DMS53 treated with DMSO at 0.1 percent for 48 hours (cell line): ENCODE results near the gene KIF26B.

ENCODE experiments used
- DNase-seq: peaks from one replicate; lab custom pipeline; 2025; ENCODE audit not compliant: unreplicated experiment; lab: John Stamatoyannopoulos, UW

Gene KIF26B

DNA sequence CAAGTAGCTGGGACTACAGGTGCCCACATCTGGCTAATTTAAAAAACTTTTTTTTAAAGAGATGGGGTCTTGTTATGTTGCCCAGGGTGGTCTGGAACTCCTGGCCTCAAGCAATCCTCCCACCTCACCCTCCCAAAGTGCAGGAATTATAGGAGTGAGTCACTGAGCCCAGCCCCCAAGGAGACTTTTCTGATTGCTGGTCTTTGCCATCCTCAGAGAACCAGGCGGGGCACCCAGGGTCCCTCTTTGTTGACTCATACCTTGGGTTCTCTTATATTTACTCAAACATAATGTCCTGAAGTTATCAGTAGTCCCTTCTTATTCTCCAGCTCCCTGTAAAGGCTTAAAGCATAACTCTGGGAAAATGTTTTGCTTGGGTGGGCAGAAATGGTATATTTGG is 51.1 kb downstream of the KIF26B start:
- no peak for DNase-seq

- no peak for DNase-seq
Measured at GRCh38 chr1:245207056-245207638, 52.4 kb downstream of the KIF26B start.

GRCh38 chr1:245207801-245208200 is 53.0 kb downstream of the KIF26B start:
- DNase-seq = no peak

- DNase-seq = no peak
Measured at GRCh38 chr1:245209658-245210435, 55.1 kb downstream of the KIF26B start.

- no peak for DNase-seq
Measured at GRCh38 chr1:245211035-245211749, 56.4 kb downstream of the KIF26B start.

DNA sequence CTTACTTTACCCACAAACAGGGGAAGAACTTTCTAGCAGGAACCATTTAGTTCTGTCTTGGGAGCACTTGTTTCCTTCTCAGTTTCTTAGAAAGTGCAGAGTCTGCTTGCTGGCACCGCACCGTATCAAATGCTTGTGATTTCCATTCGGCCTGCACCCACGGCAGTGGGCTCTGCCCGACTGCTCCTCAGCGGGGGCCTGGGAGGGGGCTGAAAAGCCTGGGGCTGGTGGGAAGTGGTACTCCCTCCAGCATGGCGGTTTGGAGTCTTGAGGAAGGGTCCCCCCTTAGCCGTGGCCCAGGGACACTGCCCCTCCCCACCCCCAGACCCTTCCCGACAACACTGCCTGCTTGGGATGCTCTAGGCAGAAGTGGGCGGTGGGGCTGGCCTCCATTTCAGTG is 57.0 kb downstream of the KIF26B start:
- no peak for DNase-seq

DNA sequence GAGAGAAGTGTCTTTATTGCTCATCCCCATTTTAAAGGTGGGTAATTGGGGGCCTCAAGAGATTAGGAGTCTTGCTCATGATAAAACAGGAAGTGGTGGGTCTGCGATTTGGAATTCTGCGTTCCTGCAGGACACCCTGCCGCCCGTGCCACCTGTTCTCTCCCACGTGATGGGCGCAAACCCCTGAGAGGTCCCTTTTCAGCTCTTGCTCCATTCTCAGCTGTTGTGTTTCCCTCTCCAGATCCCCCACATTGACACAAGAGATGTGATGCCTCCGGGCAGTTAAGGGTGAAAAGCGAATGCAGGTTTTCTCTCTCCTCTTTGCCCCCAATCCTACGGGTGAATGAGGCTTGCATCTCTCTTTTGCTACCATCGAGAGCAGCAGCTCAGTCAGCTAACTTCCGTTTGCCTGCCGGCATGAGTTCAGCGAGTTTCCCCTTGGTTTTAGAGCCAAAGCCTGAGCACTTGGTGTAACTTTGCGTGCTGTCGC is 57.5 kb downstream of the KIF26B start:
- no peak for DNase-seq

DNA sequence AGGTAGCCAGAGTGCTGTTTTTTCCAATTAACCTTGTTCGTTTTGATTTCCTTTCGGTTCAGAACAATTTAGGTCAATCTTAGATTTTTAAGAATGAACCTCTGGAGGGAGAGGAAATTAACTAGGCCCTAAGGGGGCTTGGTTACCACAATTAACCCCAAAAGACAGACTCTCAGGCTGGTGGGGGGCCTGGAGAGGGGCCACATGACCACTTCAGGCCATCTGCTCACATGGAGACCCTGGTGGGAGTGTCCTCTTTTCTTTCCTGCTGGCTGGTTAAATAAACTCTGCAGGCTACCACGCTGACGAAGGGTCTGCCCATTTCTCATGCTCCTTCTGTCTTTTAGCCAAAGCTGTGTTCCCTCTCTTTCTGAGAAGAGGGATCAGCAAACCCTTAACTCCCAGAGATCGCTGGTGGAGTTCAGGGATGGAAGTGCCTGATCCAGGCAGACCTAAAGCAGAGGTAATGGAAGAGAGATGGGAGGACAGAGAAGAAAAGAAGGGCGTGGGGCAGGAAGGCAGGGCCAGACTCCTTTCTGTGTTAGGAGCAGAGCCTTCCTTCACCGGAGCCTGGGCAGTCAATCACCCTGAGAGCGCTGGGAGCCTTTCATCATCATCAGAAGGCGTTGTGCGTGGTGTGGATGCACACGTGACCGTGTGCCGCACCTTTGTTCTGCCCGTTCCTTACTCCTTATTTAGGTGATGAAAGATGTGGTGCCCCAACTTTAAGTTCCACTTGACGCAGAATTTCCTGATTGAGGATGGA is 58.5 kb downstream of the KIF26B start:
- no peak for DNase-seq

DNA sequence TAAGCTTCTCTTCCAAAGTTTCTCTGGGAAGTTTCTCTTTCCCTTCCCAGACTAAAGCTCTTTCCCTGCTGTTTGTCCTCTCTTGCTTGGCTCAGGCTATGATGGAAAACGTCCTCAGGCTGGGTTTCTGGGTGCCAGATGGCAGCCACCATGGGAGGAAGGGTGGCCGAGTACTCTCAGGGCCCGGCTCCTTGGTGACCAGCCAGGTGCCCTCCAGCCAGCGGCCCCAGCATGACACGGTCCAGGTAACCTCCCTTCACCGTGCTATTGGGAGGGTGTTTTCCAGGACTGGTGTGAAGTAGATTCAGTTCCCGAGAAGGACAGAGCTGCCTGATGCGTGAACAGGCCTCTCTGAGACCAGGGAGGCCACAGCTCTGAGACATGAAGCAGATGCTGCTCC is 60.3 kb downstream of the KIF26B start:
- DNase-seq = no peak

GRCh38 chr1:245216366-245217115 is 61.8 kb downstream of the KIF26B start:
- DNase-seq = no peak

GRCh38 chr1:245217853-245218608 is 63.2 kb downstream of the KIF26B start:
- DNase-seq = no peak

DNA sequence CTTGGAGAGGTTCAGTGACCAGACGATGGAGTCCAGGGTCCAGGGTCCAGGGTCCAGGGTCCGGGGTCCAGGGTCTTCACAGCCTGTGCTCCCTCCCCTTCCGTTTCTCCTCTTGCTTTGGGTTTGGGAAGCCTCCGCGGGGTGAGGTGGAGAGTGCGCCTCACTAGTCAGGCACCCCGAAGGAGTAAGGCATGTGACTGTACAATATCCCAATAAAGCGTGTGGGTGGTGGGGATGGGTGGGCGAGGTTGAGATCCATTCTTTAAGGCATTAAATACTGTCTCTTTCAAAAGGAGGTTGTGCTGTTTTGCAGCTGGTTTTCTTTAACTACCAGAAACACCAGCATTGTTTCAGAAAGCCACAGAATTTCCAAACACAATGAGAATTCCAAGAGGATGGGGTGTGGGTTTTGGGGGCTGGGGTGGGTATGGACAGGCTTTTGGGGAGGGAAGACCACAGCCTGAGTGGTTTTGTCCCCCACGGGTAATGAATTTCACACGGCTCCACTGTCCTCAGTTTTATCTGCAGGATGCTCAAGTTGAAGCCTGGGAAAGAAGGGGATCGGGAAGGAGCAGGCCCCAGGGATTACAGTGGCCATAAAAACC is 65.7 kb downstream of the KIF26B start:
- DNase-seq = no peak

GRCh38 chr1:245221805-245222204 is 67.0 kb downstream of the KIF26B start:
- no peak for DNase-seq

GRCh38 chr1:245222931-245223595 is 68.3 kb downstream of the KIF26B start:
- no peak for DNase-seq

DNA sequence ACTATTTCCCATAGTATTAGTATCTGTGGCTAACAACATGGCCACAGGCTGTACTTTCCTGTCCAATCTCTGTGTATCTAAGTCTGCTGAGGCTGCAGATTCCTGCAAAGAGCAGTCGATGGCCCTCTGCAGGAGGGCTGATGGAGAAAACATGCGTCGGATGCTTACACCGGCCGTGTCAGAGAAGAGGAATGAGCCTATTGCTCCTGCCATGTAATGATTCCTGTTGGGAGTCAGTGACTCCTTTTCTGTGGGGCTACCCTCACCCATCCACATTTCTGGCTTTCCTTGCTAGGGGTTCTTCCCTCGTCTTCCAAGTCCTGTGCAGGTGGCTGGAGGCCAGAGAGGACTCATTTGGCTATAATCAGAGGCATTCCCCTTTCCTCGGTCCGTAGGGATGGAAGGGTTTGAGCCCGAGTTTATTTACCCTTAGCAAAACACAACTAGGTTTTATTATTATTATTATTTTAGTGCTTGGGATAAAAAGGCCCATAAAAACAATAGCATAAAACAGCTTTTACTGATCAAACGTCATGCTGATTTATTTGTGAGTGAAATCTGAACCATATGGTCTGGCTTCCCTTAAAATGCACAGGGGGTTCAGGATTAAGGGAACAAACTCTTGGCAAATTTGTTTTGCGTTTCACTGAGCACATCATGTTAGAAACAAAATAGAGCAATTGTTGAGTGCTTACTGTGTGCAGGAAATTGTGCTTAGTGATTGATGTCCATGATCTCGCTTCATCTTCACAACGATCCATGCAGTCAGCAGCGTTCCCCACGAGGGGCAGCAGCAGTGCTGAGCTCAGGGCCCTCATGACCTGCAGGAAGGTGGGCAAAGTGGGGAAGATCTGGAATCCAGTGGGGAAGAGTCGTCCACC is 70.8 kb downstream of the KIF26B start:
- DNase-seq = no peak

DNA sequence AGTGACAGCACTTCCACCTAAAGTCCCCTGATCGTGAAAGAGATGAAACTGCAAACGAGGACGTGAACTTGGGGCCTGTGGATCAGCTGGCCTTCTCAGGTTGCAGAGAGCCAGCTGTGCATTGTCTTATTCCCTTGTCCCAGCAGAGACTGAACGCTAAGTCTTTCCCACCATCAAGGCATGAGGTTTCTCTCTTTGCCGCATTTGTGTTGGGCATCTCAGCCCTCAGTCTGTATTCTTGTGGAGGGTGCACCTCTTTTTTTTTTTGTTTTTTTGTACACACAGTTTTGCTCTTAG is 71.4 kb downstream of the KIF26B start:
- DNase-seq = no peak

DNA sequence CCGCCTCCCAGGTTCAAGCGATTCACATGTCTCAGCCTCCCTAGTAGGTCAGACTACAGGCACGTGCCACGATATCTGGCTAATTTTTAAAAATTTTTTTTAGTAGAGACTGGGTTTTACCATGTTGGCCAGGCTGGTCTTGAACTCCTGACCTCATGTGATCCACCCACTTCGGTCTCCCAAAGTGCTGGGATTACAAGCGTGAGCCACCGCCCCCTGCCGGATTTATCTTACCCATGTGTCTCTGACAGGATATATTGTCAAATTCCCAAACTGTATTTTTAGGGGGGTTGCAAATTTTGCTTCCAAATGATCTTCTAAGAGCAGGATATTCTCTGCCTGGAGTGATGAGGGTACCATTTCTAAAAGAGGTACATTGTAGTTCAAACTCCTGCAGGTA is 74.3 kb downstream of the KIF26B start:
- DNase-seq = no peak

DNA sequence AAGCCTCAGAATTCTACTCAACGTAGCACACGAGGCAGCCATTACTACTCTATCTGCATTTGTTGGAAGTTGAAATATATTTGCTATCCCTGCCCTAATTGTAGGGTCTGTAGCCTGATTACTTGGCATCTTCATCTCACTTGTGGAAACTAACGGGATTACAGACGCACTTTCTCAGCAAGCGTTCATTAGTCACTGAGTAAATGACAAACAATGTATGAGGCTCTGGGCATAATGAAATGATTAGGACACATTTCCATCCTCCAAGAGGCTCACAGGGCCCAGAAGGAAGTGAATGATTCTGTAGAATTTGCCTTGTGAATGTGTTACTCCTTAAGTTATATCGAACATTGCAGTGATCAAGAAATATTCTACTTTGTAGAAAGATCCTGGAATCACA is 78.1 kb downstream of the KIF26B start:
- DNase-seq = no peak
